H4 (cell line): ENCODE measurements around the gene TBC1D14. TPM values are rescaled to one million over a fixed set of nuclear protein-coding genes. Genes with fewer than 3 reads are reported as not detected.
A peak's percentile ranks its signal among the peaks of the same experiment; 100 is the strongest.

ENCODE experiments used
- DNase-seq: peaks from one replicate; pipeline ENCODE4 v3.0.0-alpha.2; 2015; ENCODE audit warnings: low spot score
- total RNA-seq: library from RNA; depleted of rRNA; stranded (reverse); fragments of >200 nt; shearing (Covaris generic); gene quantifications from 2 replicates; pipeline ENCODE4 v1.2.3, GENCODE V29; 2014

The TBC1D14 gene
- total RNA-seq, 1 experiment from 2014 or later, result 38.9 TPM

DNA sequence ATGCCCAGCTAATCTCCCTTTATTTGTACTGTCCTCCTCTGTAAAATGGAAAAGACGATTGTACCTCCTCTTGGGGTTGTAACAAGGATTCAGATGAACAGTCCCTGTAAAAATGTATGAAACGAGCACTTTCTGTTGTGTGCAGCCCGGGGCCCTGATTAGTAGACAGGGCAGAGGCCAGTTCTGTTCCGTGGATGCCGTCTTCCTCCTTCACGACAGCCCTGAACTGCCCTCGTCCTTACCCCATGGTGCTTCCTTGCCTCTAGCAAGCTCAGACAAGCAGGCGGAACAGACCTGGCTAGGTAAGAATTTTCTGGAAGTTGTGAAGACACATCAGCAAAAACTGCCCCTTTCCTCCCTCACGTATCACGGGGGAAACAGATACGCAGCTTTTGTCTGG, 111.2 kb downstream of the TBC1D14 start:
- DNase-seq, result no peak

DNA sequence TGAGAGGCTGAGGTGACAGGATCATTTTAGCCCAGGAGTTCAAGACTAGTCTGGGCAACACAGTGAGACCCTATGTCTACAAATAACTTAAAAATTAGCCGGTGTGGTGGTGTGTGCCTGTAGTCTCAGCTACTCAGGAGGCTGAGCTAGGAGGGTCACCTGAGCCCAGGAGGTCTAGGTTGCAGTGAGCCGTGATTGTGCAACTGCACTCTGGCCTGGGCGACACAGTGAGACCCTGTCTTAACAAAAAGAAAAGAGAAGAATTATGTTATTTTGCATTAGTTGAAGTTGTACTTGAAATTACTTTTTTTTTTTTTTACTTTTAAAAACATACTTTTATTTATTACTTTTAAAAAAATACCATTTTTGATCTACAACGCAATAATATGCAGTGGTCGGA, 111.7 kb downstream of the TBC1D14 start:
- no peak for DNase-seq

- DNase-seq, result peak; percentile 53
Measured at GRCh38 chr4:7021930-7022664, 112.5 kb downstream of the TBC1D14 start.

- DNase-seq, result no peak
Measured at GRCh38 chr4:7023486-7023885, 113.9 kb downstream of the TBC1D14 start.

GRCh38 chr4:7023901-7024300, 114.3 kb downstream of the TBC1D14 start:
- DNase-seq, result no peak

DNA sequence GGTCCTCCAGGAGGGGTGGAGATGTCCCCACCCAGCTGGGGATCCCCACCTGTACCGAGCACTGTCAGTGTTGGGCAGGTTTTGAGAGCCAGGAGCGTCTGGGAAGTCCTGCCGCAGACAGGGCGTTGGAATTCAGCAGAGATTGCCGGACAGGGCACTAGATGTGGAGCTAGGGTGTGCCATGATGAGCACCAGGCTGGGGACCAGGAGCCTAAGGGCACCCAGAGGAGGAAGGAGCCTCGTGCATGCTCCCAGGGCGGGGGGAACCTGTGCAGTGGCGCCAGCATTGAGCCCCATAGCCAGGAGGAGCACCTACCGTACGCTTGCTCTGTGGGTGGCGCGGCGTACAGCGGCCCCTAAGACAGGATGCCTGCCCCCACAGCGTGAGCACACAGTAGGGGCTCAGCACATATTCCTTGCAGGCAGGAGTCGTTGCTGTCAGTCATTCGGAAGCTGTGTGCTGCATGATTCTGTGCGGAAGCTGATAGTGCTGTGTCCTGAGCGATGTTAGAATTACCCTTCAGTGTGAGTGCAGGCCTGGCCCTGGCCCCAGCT, 114.8 kb downstream of the TBC1D14 start:
- DNase-seq, result no peak

DNA sequence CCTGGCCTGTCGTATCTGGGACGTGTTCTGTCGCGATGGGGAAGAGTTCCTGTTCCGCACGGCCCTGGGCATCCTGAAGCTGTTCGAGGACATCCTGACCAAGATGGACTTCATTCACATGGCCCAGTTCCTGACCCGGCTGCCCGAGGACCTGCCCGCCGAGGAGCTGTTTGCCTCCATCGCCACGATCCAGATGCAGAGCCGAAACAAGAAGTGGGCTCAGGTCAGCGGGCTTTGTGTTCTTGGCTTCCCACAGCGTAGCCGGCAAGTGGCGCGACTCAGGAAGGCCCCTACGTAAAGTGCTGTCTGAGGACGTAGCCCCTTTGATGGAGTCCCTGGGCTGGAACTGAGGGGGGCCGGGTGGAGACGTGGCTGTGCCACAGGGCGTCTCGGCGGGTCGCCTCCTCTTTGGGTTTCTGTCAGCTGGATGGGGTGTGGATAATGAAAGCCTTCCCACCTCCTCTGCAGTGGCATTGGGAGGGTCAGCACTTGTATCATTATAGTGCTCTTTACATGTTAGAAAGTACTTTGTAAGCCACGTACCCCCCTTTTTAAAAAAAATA, 115.5 kb downstream of the TBC1D14 start:
- no peak for DNase-seq

DNA sequence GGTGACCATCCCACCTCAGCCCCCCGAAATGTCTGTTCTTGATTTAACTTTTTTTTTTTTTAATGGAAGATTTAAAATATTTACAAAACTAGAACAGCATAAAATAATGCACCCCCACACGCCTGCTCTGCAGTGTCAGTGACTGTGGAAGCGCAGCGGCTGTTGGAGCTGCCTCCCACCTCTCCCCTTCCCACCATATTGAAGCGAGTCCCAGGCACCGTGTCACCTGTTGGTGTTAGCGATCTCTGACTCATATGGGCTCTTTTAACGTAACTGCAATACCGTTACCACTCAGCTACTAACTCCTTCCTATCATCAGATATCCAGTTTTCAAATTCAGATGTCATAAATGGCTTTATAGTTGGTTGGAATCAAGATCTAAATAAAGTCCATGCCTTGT, 116.5 kb downstream of the TBC1D14 start:
- DNase-seq, result no peak

DNA sequence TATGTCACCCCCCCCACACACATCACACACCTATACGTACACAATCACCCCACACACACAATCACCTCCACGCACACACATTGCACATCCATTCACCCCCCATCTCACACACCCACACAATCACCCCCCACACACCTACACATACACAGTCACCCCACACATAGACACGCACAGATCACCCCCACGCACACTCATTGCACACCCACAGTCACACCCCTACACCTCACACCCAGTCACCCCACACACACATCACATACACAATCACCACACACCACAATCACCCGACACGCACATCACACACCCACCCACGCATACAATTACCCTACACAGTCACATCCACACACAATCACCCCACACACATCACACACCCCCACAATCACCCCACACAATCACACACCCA, 117.7 kb downstream of the TBC1D14 start:
- DNase-seq, result no peak

DNA sequence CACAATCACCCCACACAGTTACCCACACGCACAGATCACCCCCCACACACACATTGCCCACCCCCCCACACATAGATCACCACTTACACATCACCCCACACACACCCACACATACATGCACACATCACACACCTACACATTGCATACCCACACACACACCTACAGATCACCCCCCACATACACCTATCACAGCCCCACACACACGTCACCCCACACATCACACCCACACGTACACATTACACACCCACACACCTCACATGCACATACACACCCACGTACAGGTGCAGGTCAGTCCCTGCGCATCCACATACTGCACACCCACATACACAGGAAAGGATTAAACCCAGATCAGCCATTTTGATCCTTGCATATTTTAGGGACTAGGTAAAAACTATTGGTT, 118.3 kb downstream of the TBC1D14 start:
- no peak for DNase-seq

- DNase-seq, result no peak
Measured at GRCh38 chr4:7029212-7029611, 119.6 kb downstream of the TBC1D14 start.

DNA sequence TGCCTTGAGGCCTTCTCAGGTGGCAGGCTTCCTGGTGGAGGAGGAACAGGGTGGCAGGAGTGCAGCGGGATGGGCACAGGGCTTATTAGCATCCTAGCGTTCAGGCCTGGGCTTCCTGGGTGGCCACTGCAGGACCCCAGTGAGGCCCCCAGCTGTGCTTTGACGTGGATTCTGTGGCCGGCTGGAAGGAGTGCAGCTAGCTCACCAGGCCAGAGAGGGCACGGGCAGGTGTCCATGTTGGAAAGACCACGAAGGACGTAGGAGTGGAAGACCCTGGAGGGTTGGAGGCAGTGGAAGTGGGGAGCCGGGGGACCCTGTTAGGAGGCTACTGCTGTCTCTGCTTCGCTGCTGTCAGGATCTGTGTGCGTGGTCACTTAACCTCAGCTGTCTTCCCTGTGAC, 120.3 kb downstream of the TBC1D14 start:
- no peak for DNase-seq

DNA sequence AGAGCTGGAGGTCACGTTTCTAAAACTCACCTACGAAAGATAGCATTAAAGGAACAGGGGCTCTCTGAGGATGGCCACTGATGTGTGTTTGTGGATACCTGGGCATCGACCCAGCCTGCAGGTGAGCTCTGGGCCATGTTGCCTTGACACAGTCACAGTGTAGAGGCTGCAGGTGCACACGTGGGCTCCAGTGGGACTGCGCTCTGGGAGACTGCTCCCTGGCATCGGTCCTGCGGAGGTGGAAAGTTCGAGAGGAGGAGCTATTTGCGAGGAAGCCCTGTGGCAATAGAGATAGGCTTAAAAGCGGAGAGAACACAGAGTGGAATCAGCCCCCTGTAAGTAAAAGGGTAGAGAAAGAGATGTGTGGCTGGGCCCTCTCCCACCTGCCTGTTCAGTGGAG, 121.2 kb downstream of the TBC1D14 start:
- DNase-seq, result no peak

DNA sequence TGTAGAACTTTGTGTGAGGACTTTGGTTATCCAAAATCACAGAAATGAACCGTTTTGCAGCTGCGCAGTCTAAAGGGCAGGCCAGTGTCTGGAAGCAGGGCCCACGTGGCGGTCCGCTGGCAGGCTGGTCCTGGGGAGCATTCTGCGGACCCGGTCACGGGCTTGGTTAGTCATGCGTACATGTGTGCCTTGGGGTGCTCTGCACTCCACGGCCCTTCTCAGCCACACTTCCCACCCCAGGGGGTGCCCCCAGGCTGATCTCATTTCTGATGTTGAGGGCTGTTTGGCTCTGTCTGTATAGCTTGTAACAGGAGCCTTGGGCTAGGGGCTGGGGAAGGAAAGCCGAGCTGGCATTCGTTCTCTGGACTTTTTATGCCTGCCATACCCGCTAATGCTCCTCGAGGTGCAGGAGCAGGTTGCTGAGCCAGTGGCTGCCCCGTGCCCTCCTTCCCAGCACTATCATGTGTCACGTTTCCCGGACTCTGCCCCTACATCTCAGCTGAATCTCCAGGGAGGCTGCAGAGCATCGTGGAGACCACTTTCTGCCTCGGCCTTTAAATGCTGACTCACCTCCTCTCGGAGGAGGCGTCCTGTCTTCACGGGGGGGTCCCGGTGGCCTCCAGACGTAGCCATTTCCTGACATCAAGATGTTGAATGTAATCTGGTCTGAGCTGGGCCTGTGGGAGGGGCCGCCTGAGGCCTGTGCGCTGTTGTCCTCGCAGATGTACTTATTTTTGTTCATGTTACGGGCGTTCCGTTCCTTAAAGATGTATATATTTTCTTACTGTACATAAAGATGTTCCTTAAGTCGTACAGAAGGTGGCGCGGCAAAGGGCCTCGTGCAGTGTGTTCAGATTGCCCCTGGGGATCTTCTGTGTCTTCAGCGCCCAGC, 122.2 kb downstream of the TBC1D14 start:
- no peak for DNase-seq

- no peak for DNase-seq
Measured at GRCh38 chr4:7032596-7032995, 123.0 kb downstream of the TBC1D14 start.

DNA sequence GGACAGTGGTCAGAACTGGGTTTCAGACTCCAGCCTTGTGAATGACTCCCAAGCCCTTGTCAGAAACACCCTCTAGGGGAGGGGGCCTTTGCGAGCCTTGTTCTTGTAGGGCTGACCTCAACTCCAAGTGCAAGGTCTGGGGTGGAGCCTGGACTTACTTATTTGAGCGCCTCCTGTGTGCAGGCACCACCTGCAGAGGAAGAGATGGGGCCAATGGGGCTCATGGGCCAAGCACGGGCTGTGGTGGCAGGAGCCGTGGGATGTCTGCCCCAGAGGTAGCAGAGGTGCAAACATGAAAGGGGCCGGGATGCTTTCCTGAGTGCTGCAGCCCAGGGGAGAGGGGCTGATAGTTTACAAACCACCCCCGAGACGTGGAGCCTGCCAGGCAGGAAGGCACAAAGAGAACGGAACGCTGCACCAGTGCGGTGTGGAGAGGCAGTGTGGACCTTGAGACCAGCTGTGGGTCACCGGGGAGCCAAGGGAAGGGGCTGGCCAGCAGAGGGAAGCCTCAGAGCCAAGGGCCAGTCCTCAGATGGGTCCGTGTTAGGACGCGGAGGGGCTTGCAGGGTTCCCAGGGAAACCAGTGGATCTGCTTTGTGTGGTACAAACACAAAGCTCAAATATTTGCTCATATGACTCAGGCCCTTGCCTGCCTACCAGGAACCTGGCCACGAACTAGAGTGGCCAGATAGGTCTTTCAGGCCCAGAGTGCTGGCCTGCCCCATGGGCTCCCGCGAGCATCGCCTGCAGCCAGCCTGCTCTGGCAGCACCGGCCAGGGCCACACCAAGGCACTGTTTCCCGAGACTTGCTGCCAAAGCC, 124.8 kb downstream of the TBC1D14 start:
- no peak for DNase-seq

GRCh38 chr4:7037425-7037824, 127.8 kb downstream of the TBC1D14 start:
- DNase-seq, result no peak

- DNase-seq, result no peak
Measured at GRCh38 chr4:7040765-7041164, 131.1 kb downstream of the TBC1D14 start.

DNA sequence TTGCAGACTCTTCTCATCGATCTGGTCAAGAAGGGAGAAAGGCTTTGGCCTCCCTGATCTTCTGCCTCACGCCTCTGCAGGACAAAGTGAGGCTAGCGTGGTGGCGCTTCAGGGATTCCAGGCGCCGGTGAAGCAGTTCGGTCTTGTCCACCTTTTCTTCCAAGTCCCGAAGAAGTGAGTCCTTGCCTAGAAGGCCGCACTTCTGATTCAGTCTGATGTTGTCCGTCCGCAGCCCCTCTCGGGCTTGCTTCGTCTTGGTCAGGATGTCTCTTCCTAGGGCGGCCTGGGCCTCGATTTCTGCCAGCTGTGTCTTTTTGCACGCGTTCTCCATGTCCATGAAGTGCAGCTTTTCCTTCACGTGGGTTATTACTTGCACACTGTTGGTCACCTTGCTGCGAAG, 131.6 kb downstream of the TBC1D14 start:
- DNase-seq, result no peak

DNA sequence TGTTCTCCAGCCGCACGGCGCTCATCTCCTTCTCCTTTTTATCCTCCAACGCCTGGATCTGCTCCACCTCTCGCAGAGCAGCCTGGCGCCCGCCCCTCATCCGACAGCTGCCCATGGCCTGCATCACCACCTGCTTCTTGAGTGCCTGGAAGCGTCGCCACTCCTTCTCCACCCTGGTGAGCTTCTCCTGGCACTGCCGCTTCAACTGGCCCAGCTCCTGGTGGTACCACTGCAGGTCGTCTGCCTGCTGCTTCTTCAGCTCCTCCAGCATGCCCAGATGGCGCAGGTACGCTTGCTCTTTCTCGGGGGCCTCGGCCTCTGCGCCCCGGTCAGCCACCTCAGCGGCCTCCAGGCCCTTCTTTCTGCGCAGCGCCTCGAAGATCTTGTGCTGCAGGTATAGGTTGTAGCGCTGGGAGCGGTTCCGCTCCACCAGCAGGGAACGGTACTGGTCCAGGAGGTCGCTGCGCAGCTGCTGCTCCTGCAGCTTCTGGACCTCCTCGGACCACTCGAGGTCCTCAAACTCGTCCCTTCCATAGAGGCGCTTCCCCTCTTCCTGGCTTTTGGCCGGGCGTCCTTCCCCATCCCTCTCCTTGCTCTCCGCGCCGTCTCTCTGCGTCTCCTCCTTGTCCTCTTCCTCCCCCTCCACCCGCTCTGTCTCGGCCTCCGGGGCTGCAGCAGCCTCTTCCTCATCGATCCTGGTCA, 132.3 kb downstream of the TBC1D14 start:
- DNase-seq, result no peak
